Activated CD8-positive, alpha-beta memory T cell treated with anti-CD3 and anti-CD28 coated beads for 36 hours (primary cell): ENCODE data around the gene TPH1. TPM values are rescaled to one million over a fixed set of nuclear protein-coding genes. Genes with fewer than 3 reads are reported as not detected.

Source experiments
- total RNA-seq, 2 experiments: library from RNA; stranded (reverse); gene quantifications; one replicate each; pipeline ENCODE4 v1.2.3, GENCODE V29; 2021

The TPH1 gene
- total RNA-seq, 2 experiments from 2014 or later: 0.38 to 0.50 TPM

Other genes starting within 250 kb of the TPH1 start
- 10 to 100 TPM; 27.5 to 27.7 TPM for gene SERGEF, start 33.2 kb downstream of the TPH1 start, total RNA-seq
- gene SAAL1, start 59.8 kb upstream of the TPH1 start, total RNA-seq: 10 to 100 TPM; 48.0 to 51.9 TPM
- gene MRGPRX3, start 86.3 kb upstream of the TPH1 start, total RNA-seq: not detected
- not detected for gene MRGPRX4, start 126.6 kb upstream of the TPH1 start, total RNA-seq
- gene SAA4, start 190.5 kb upstream of the TPH1 start, total RNA-seq: not detected
- not detected for gene SAA2, start 202.4 kb upstream of the TPH1 start, total RNA-seq
- not detected for gene SAA1, start 220.0 kb upstream of the TPH1 start, total RNA-seq